Panc1 (cell line): Measurements from ENCODE around the gene CFHR2. TPM values are rescaled to one million over a fixed set of nuclear protein-coding genes. Genes with fewer than 3 reads are reported as not detected.
"Not testable (repeated sequence)": the region's sequence is repeated elsewhere in the genome, so short reads cannot be mapped to it uniquely, and the experiment has no call there.

ENCODE experiments used
- ATAC-seq: fragments of 200-7000 bp; cut with Tn5 transposase; 2 replicates; pipeline ENCODE4 v1.9.1; 2020; ENCODE audit warnings: mild to moderate bottlenecking, moderate library complexity
- Bru-seq: library from RNA; stranded (reverse); fragments of 400-500 nt; gene quantifications from one replicate; lab custom pipeline; 2021; lab: Mats Ljungman, UMichigan
- BruChase-seq, 2 experiments: library from RNA; stranded (reverse); fragments of 400-500 nt; gene quantifications; one replicate each; lab custom pipeline; 2021; lab: Mats Ljungman, UMichigan
- BruUV-seq: library from RNA; stranded (reverse); fragments of 400-500 nt; replicated peaks from 2 replicates; lab custom pipeline; 2021; lab: Mats Ljungman, UMichigan
- CTCF ChIA-PET: fragments of 300-600 bp; sonication (Branson Sonifier 250); formaldehyde crosslinking; loops from one replicate; lab custom pipeline; 2022; ENCODE audit warnings: antibody characterized with exemption; lab: Charles Lee
- POLR2A ChIA-PET: fragments of 300-600 bp; sonication (Branson Sonifier 250); formaldehyde crosslinking; loops from one replicate; lab custom pipeline; 2022; ENCODE audit warnings: antibody characterized with exemption; lab: Charles Lee
- DNase-seq: peaks from one replicate; pipeline ENCODE4 v3.0.0-alpha.2; 2010; ENCODE audit warnings: low read depth, low spot score
- H3K27ac ChIP-seq: 2 replicates; pipeline ENCODE4 v1.5.1; 2011; ENCODE audit warnings: mild to moderate bottlenecking, low read length, inconsistent platforms
- H3K27me3 ChIP-seq: fragments of 200-500 bp; sonication (Bioruptor generic); 2 replicates; pipeline ENCODE4 v1.6.0; 2014; ENCODE audit warnings: low read length, inconsistent platforms; ENCODE audit not compliant: control insufficient read depth, insufficient read depth
- H3K36me3 ChIP-seq: fragments of 200-500 bp; sonication (Bioruptor generic); 2 replicates; pipeline ENCODE4 v1.5.1; 2014; ENCODE audit warnings: inconsistent platforms, mild to moderate bottlenecking, low read length, moderate library complexity; ENCODE audit not compliant: control insufficient read depth, insufficient read depth
- H3K4me1 ChIP-seq: 2 replicates; pipeline ENCODE4 v1.5.1; 2011; ENCODE audit warnings: inconsistent platforms, mild to moderate bottlenecking, low read length, moderate library complexity; ENCODE audit not compliant: control insufficient read depth, insufficient read depth
- H3K4me3 ChIP-seq, 2 experiments: 2 replicates each; pipeline ENCODE4 v1.5.1; 2011 to 2012; ENCODE audit warnings: low read depth in 2 of 2, low read length in 2 of 2, mild to moderate bottlenecking in 2 of 2, inconsistent platforms in 1 of 2, moderate library complexity in 1 of 2
- H3K9me3 ChIP-seq: fragments of 200-500 bp; sonication (Bioruptor generic); 2 replicates; pipeline ENCODE4 v1.5.1; 2014; ENCODE audit warnings: low read depth, mild to moderate bottlenecking, inconsistent platforms, low read length, moderate library complexity; ENCODE audit not compliant: control insufficient read depth, insufficient read depth
- POLR2AphosphoS5 ChIP-seq: IDR thresholded peaks from 2 replicates; pipeline ENCODE4 v1.6.1; 2012; ENCODE audit warnings: mild to moderate bottlenecking, low read depth, low read length, moderate library complexity
- SIN3A ChIP-seq: IDR thresholded peaks from 2 replicates; pipeline ENCODE4 v1.6.1; 2012; ENCODE audit warnings: low read depth, mild to moderate bottlenecking, low read length, moderate library complexity, borderline replicate concordance; ENCODE audit not compliant: insufficient read depth
- TCF7L2 ChIP-seq: IDR thresholded peaks from 2 replicates; pipeline ENCODE4 v1.6.1; 2011; ENCODE audit warnings: mild to moderate bottlenecking, low read depth, low read length, inconsistent platforms
- in situ Hi-C: cut with HindIII; loops from 2 replicates; pipeline ENCODE4 v1.10.0; 2016; ENCODE audit warnings: low sequenced_read_pairs, low pct_unique_long_range_greater_than_20kb
- intact Hi-C: fragments of 100-400 bp; cut with micrococcal nuclease; formaldehyde crosslinking; loops from one replicate; pipeline ENCODE4 v1.10.0; 2022; ENCODE audit not compliant: unreplicated experiment
- long read RNA-seq: library from polyadenylated mRNA; unstranded; transcript quantifications from one replicate; pipeline ENCODE4 v2.0.0, GENCODE V29; 2021; ENCODE audit not compliant: unreplicated experiment
- polyA plus RNA-seq: library from polyadenylated mRNA; unstranded; fragments of >200 nt; gene quantifications from one replicate; pipeline ENCODE4 v1.2.1, GENCODE V29; 2012; ENCODE audit warnings: missing spikeins; ENCODE audit not compliant: insufficient read length
- total RNA-seq: library from RNA; stranded (reverse); gene quantifications from one replicate; pipeline ENCODE4 v1.2.1, GENCODE V29; 2021; ENCODE audit not compliant: unreplicated experiment
- TF ChIP-seq, protein P1 (sequence below), 2 experiments: IDR thresholded peaks; 2 replicates each; pipeline ENCODE4 v1.6.1; 2011 to 2012; ENCODE audit warnings: low read depth in 2 of 2, control low read depth in 1 of 2, low read length in 1 of 2, mild to moderate bottlenecking in 1 of 2, moderate library complexity in 1 of 2; ENCODE audit not compliant: insufficient read depth in 1 of 2
- TF ChIP-seq, protein P2 (sequence below): fragments of 450-650 bp; IDR thresholded peaks from 2 replicates; pipeline ENCODE4 v1.5.1; 2017; ENCODE audit warnings: mild to moderate bottlenecking

The CFHR2 gene
- total RNA-seq (not detected), Bru-seq, nascent RNA (not detected), BruChase-seq, experiment 1, labeled RNA remaining after a 2-hour chase (not detected), BruChase-seq, experiment 2, labeled RNA remaining after a 6-hour chase (not detected)
- not detected for polyA plus RNA-seq
- long read RNA-seq: 0 reads

DNA sequence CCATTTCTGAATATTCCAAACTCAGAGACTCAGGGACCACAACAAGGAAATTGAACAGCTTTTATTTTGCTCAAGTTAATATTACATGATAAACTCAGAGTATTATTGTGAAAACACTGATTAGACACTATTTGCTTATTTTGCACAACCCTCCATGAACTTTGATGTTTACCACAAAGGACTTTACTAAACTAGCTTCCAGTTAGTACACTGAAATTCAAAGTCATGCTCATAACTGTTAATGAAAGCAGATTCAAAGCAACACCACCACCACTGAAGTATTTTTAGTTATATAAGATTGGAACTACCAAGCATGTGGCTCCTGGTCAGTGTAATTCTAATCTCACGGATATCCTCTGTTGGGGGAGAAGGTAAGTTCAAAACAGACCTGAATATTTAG lies at the start of gene CFHR2:
Gene CFHR2, plus strand, starts transcription at position 171 of the 400 bp plus-strand sequence. Its CDS starts 143 bp downstream, at position 314.
- H3K4me1 ChIP-seq, H3K27ac ChIP-seq, H3K9me3 ChIP-seq, POLR2A ChIA-PET, DNase-seq, ATAC-seq, in situ Hi-C loops, CTCF ChIA-PET, H3K4me3 ChIP-seq, H3K27me3 ChIP-seq, H3K36me3 ChIP-seq, BruUV-seq: not testable (repeated sequence)
- intact Hi-C loops: loop anchor here (5.0 kb wide), 1 partner anchor 126 kb away; the partner anchor contains the start of gene CFHR1

DNA sequence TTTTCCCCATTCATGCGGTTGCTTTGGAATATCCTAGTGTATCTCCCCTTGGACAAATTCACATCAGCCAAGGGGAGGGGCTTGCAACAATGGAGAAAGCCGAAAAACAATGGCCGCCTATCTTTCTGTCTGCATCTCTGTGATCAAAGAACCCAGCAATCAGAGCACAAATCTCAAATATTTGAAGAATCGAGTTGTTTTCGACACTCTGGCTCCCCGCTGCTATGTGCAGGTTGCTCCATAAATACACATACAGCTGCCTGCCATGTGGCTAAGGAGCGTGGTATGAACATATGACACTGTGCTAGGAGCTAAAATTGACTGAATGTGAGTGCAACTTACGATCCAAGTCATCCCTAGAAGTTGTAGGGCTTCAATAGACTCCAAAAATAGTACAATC lies 47.2 kb upstream of the CFHR2 start:
- POLR2A ChIA-PET: no interaction called here
- in situ Hi-C loops: no loop called here

More for the DNA sequence above, 47.2 kb upstream of the CFHR2 start:
- intact Hi-C loops: no loop called here
- no peaks in the 10 kb centered on the region for H3K27me3 ChIP-seq
- DNase-seq (no peak), ATAC-seq (no peak)
- TF ChIP-seq SIN3A (no peak), POLR2AphosphoS5 (no peak), TCF7L2 (no peak)
- TF ChIP-seq, protein P1, sequence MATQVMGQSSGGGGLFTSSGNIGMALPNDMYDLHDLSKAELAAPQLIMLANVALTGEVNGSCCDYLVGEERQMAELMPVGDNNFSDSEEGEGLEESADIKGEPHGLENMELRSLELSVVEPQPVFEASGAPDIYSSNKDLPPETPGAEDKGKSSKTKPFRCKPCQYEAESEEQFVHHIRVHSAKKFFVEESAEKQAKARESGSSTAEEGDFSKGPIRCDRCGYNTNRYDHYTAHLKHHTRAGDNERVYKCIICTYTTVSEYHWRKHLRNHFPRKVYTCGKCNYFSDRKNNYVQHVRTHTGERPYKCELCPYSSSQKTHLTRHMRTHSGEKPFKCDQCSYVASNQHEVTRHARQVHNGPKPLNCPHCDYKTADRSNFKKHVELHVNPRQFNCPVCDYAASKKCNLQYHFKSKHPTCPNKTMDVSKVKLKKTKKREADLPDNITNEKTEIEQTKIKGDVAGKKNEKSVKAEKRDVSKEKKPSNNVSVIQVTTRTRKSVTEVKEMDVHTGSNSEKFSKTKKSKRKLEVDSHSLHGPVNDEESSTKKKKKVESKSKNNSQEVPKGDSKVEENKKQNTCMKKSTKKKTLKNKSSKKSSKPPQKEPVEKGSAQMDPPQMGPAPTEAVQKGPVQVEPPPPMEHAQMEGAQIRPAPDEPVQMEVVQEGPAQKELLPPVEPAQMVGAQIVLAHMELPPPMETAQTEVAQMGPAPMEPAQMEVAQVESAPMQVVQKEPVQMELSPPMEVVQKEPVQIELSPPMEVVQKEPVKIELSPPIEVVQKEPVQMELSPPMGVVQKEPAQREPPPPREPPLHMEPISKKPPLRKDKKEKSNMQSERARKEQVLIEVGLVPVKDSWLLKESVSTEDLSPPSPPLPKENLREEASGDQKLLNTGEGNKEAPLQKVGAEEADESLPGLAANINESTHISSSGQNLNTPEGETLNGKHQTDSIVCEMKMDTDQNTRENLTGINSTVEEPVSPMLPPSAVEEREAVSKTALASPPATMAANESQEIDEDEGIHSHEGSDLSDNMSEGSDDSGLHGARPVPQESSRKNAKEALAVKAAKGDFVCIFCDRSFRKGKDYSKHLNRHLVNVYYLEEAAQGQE (IDR thresholded peaks at IDR 0.05; ENCODE audit: insufficient read depth in 1 of 2, low read depth in 2 of 2, low read length in 1 of 2): no peak
- TF ChIP-seq, protein P2, sequence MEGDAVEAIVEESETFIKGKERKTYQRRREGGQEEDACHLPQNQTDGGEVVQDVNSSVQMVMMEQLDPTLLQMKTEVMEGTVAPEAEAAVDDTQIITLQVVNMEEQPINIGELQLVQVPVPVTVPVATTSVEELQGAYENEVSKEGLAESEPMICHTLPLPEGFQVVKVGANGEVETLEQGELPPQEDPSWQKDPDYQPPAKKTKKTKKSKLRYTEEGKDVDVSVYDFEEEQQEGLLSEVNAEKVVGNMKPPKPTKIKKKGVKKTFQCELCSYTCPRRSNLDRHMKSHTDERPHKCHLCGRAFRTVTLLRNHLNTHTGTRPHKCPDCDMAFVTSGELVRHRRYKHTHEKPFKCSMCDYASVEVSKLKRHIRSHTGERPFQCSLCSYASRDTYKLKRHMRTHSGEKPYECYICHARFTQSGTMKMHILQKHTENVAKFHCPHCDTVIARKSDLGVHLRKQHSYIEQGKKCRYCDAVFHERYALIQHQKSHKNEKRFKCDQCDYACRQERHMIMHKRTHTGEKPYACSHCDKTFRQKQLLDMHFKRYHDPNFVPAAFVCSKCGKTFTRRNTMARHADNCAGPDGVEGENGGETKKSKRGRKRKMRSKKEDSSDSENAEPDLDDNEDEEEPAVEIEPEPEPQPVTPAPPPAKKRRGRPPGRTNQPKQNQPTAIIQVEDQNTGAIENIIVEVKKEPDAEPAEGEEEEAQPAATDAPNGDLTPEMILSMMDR: no peak
- H3K9me3 ChIP-seq: no peaks in the 10 kb centered on the region
- no peaks in the 10 kb centered on the region for H3K4me1 ChIP-seq
- no peak overlapping the region for H3K4me3 ChIP-seq
- CTCF ChIA-PET: no interaction called here
- BruUV-seq: no TSS peak
- no peak overlapping the region for H3K27ac ChIP-seq
- no peaks in the 10 kb centered on the region for H3K36me3 ChIP-seq
